HEK293 (cell line): ENCODE results near the gene DCDC1.

ENCODE experiments used
- SP2 ChIP-seq: fragments of 450-650 bp; formaldehyde crosslinking; IDR thresholded peaks from 2 replicates; pipeline ENCODE4 v1.5.1; 2016; ENCODE audit warnings: missing biosample characterization, missing genetic modification characterization
- TCF7L2 ChIP-seq: IDR thresholded peaks from 2 replicates; pipeline ENCODE4 v1.6.1; 2011; ENCODE audit warnings: low read depth, mild to moderate bottlenecking, inconsistent platforms, low read length, moderate library complexity, borderline replicate concordance
- ZFP41 ChIP-seq: fragments of 450-650 bp; formaldehyde crosslinking; IDR thresholded peaks from 2 replicates; pipeline ENCODE4 v1.5.1; 2016; ENCODE audit warnings: missing biosample characterization, missing genetic modification characterization, borderline replicate concordance
- ZNF114 ChIP-seq: fragments of 450-650 bp; formaldehyde crosslinking; IDR thresholded peaks from 2 replicates; pipeline ENCODE4 v1.5.0; 2017; ENCODE audit warnings: missing biosample characterization, missing genetic modification characterization
- ZNF626 ChIP-seq: fragments of 450-650 bp; sonication (Bioruptor Pico); formaldehyde crosslinking; IDR thresholded peaks from 2 replicates; pipeline ENCODE4 v1.5.1; 2018; ENCODE audit warnings: missing biosample characterization, missing genetic modification characterization, inconsistent platforms
- TF ChIP-seq, protein P1 (sequence below): fragments of 450-650 bp; formaldehyde crosslinking; IDR thresholded peaks from 2 replicates; pipeline ENCODE4 v1.5.1; 2016; ENCODE audit warnings: missing biosample characterization, missing genetic modification characterization
- TF ChIP-seq, protein P2 (sequence below): fragments of 450-650 bp; formaldehyde crosslinking; IDR thresholded peaks from 2 replicates; pipeline ENCODE4 v1.5.1; 2016; ENCODE audit warnings: missing biosample characterization, missing genetic modification characterization
- TF ChIP-seq, protein P3 (sequence below): fragments of 450-650 bp; formaldehyde crosslinking; IDR thresholded peaks from 2 replicates; pipeline ENCODE4 v1.5.1; 2016; ENCODE audit warnings: missing biosample characterization, missing genetic modification characterization

DNA sequence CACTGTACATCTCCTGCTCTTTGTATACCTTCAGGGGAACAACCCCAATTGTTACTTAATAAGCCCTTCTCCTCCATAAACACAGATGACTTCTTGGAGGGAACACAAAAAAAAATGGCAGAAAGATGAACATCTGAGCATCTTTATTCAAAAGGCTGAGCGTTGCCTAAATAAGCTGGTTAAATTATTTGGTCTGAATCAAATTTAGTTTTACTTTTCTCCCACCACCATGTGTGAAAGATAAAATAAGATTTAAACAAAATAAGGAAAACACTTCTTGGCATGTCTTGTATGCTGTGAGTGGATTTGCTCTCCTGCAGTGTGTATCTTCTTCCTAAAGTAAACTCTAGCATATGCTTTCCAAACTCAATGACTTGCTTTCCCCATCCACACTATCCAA, 137.9 kb downstream of the DCDC1 start:
- TF ChIP-seq, protein P1, sequence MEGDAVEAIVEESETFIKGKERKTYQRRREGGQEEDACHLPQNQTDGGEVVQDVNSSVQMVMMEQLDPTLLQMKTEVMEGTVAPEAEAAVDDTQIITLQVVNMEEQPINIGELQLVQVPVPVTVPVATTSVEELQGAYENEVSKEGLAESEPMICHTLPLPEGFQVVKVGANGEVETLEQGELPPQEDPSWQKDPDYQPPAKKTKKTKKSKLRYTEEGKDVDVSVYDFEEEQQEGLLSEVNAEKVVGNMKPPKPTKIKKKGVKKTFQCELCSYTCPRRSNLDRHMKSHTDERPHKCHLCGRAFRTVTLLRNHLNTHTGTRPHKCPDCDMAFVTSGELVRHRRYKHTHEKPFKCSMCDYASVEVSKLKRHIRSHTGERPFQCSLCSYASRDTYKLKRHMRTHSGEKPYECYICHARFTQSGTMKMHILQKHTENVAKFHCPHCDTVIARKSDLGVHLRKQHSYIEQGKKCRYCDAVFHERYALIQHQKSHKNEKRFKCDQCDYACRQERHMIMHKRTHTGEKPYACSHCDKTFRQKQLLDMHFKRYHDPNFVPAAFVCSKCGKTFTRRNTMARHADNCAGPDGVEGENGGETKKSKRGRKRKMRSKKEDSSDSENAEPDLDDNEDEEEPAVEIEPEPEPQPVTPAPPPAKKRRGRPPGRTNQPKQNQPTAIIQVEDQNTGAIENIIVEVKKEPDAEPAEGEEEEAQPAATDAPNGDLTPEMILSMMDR = no peak
- TF ChIP-seq ZFP41 = no peak
- TF ChIP-seq, protein P2, sequence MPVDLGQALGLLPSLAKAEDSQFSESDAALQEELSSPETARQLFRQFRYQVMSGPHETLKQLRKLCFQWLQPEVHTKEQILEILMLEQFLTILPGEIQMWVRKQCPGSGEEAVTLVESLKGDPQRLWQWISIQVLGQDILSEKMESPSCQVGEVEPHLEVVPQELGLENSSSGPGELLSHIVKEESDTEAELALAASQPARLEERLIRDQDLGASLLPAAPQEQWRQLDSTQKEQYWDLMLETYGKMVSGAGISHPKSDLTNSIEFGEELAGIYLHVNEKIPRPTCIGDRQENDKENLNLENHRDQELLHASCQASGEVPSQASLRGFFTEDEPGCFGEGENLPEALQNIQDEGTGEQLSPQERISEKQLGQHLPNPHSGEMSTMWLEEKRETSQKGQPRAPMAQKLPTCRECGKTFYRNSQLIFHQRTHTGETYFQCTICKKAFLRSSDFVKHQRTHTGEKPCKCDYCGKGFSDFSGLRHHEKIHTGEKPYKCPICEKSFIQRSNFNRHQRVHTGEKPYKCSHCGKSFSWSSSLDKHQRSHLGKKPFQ (tag by site-specific recombination) = no peak
- no peak for TF ChIP-seq ZNF626 (tag by site-specific recombination)
- TF ChIP-seq SP2 = no peak
- no peak for TF ChIP-seq TCF7L2
- TF ChIP-seq, protein P3, sequence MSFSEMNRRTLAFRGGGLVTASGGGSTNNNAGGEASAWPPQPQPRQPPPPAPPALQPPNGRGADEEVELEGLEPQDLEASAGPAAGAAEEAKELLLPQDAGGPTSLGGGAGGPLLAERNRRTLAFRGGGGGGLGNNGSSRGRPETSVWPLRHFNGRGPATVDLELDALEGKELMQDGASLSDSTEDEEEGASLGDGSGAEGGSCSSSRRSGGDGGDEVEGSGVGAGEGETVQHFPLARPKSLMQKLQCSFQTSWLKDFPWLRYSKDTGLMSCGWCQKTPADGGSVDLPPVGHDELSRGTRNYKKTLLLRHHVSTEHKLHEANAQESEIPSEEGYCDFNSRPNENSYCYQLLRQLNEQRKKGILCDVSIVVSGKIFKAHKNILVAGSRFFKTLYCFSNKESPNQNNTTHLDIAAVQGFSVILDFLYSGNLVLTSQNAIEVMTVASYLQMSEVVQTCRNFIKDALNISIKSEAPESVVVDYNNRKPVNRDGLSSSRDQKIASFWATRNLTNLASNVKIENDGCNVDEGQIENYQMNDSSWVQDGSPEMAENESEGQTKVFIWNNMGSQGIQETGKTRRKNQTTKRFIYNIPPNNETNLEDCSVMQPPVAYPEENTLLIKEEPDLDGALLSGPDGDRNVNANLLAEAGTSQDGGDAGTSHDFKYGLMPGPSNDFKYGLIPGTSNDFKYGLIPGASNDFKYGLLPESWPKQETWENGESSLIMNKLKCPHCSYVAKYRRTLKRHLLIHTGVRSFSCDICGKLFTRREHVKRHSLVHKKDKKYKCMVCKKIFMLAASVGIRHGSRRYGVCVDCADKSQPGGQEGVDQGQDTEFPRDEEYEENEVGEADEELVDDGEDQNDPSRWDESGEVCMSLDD = no peak
- no peak for TF ChIP-seq ZNF114 (tag by site-specific recombination)
